HUES6 (cell line): ENCODE data around the gene BCL6B.
"Not testable (repeated sequence)": the region's sequence is repeated elsewhere in the genome, so short reads cannot be mapped to it uniquely, and the experiment has no call there.

Experiments used
- H3K27ac ChIP-seq: 2 replicates; pipeline ENCODE4 v1.7.0; 2013; ENCODE audit warnings: low read depth, mild to moderate bottlenecking, low read length, inconsistent platforms
- H3K27me3 ChIP-seq: 2 replicates; pipeline ENCODE4 v1.6.1; 2013; ENCODE audit warnings: low read length; ENCODE audit not compliant: control insufficient read depth, insufficient read depth
- H3K36me3 ChIP-seq: 2 replicates; pipeline ENCODE4 v1.6.1; 2013; ENCODE audit warnings: low read length; ENCODE audit not compliant: control insufficient read depth, insufficient read depth
- H3K4me1 ChIP-seq: 2 replicates; pipeline ENCODE4 v1.6.1; 2013; ENCODE audit warnings: low read length; ENCODE audit not compliant: control insufficient read depth, insufficient read depth
- H3K4me3 ChIP-seq: 2 replicates; pipeline ENCODE4 v1.5.1; 2013; ENCODE audit warnings: low read depth, low read length
- H3K9ac ChIP-seq: one replicate; pipeline ENCODE4 v1.6.1; 2013; ENCODE audit warnings: mild to moderate bottlenecking, low read length
- H3K9me3 ChIP-seq: 2 replicates; pipeline ENCODE4 v1.6.1; 2013; ENCODE audit warnings: low read depth, low read length; ENCODE audit not compliant: control insufficient read depth, insufficient read depth

Gene BCL6B, protein sequence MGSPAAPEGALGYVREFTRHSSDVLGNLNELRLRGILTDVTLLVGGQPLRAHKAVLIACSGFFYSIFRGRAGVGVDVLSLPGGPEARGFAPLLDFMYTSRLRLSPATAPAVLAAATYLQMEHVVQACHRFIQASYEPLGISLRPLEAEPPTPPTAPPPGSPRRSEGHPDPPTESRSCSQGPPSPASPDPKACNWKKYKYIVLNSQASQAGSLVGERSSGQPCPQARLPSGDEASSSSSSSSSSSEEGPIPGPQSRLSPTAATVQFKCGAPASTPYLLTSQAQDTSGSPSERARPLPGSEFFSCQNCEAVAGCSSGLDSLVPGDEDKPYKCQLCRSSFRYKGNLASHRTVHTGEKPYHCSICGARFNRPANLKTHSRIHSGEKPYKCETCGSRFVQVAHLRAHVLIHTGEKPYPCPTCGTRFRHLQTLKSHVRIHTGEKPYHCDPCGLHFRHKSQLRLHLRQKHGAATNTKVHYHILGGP

DNA sequence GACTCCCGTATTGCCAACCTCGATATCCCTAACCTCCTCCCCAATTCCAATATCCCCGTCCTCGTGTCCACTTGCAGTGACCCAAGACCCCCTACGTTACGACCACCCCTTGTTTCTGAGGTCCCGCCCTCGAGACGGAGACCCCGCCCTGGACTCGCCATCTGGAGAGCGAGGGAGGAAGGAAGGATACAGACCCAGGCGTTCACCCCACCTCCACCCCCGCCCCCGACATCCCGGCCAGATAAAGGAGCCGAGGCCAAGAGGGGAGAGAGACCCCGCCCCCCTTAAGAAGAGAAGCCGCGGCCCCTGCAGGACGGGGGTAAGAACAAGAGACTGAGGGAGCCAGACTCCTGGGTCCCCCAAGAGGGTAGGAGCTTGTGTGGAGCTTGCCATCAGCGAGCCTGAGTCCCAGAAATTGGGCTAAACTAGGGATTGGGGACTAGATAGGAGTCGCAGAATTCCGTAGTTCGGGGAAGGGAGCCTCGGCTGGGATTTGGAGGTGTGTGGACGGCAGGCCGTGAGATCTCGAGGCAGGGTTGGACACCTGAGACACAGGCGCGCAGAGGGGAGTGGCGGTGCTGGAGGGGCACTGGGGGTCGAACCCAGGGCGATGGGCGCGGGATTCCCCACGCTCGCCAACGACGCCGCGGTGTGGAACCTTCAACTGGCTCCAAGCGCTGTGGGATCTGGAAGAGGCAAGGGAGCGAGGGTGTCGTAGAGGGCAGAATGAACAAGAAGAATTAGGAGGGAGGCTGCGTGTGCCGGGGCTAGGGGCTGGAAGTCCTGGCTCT, at the start of gene BCL6B:
TSS of gene BCL6B (plus strand) at position 270 of the 791 bp plus-strand sequence. CDS start 622 bp downstream, outside the sequence.
- peaks cover 22% of the 10 kb centered on the region for H3K4me1 ChIP-seq
- no peak within 1 kb of the TSS for H3K27ac ChIP-seq
- no peaks in the 10 kb centered on the region for H3K9me3 ChIP-seq
- peaks cover 40% of the 10 kb centered on the region for H3K27me3 ChIP-seq
- peak within 1 kb of the TSS; percentile 48 for H3K9ac ChIP-seq
- H3K4me3 ChIP-seq = peak within 1 kb of the TSS; percentile 62
- H3K36me3 ChIP-seq = peaks cover 4% of the 10 kb centered on the region; the same call in 1 of the 2 replicates

DNA sequence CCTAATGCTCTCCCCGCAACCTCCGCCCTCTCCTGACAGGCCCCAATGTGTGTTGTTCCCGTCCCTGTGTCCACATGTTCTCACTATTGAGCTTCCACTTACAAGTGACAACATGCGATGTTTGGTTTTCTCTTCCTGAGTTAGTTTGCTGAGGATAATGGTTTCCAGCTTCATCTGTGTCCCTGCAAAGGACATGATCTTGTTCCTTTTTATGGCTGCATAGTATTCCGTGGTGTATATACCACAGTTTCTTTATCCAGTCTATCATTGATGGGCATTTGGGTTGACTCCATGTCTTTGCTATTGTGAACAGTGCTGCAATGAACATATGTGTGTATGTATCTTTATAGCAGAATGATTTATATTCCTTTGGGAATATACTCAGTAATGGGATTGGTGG, 43.4 kb upstream of the BCL6B start:
- not testable (repeated sequence) for H3K36me3 ChIP-seq, H3K4me3 ChIP-seq, H3K9me3 ChIP-seq, H3K27me3 ChIP-seq, H3K4me1 ChIP-seq, H3K9ac ChIP-seq, H3K27ac ChIP-seq

DNA sequence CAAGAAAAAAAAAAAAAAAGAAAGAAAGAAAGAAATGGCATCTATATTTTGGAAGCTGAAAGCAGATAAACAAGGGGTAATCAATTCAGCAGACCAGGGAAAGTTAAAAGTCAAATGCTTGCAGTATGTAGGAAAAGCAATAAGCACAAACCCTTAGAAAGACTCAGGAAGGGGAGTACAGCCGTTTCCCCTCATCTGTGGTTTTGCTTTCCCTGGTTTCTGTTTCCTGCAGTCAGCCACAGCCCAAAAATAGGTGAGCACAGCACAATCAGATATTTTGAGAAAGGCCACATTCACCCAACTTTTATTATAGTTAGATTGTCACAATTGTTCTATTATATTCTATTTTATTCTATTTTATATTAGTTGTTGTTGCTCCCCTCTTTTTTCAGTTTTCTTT, 41.4 kb upstream of the BCL6B start:
- Histone ChIP-seq H3K36me3 (no peaks in the 10 kb centered on the region), H3K4me3 (no peak overlapping the region), H3K4me1 (peaks cover 4% of the 10 kb centered on the region; the same call in 1 of the 2 replicates), H3K27me3 (no peaks in the 10 kb centered on the region), H3K27ac (no peak overlapping the region), H3K9me3 (no peaks in the 10 kb centered on the region), H3K9ac (no peak overlapping the region)

DNA sequence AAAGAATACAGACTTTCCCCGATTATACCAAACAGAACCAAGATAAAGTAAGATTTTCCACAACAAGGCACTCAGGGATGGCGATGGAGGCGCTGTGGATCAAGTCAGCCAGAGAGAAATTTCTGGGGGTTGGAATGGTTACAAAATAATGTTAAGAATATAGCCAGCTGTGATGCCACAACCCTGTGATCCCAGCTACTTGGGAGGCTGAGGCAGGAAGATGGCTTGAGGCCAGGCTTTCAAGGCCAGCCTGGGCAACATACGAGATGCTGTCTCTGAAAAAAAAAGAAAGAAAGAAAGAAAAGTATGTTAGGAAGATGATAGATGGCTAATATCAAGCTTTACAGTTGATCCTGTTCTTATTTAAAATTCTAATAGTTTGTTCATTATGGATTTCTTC, 37.6 kb upstream of the BCL6B start:
- Histone ChIP-seq H3K9ac (no peak overlapping the region), H3K4me3 (no peak overlapping the region), H3K4me1 (no peaks in the 10 kb centered on the region), H3K9me3 (no peaks in the 10 kb centered on the region), H3K36me3 (no peaks in the 10 kb centered on the region), H3K27ac (no peak overlapping the region), H3K27me3 (no peaks in the 10 kb centered on the region)

DNA sequence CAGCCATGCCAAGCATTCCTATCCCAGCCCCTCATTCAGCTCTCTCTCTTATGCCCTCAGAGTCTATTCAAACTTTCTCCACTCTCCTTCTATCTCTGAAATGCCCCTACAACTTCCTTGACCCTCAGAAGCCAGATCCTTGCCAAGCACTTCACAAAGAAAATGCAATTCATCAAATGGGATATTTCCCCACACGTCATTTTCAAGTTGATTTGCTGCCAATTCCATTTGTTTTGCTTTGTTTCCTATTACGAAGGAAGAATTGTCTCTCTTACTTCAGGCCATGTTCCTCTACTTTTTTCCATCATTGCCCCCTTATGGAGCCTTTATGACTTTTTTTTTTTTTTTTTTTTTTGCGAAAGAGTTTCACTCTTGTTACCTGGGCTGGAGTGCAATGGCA, 36.2 kb upstream of the BCL6B start:
- H3K27ac ChIP-seq = no peak overlapping the region
- H3K4me3 ChIP-seq = no peak overlapping the region
- H3K27me3 ChIP-seq = no peaks in the 10 kb centered on the region
- no peaks in the 10 kb centered on the region for H3K9me3 ChIP-seq
- H3K4me1 ChIP-seq = no peaks in the 10 kb centered on the region
- H3K9ac ChIP-seq = no peak overlapping the region
- H3K36me3 ChIP-seq = no peaks in the 10 kb centered on the region

DNA sequence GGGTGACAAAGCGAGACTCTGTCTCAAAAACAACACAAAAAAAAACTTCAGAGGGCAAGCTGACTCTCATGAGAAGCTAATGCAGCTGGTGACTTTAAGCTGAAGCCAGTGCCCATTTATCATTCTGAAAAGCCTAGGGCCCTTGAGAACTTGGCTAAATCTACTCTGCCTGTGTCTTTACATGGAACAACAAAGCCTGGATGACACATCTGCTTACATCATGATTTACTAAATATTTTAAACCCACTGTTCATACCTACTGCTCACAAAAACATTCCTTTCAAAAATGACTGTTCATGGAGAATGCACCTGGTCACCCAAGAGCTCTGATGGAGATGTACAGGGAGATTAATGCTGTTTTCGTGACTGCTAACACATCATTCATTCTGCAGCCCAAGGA, 33.1 kb upstream of the BCL6B start:
- no peaks in the 10 kb centered on the region for H3K36me3 ChIP-seq

DNA sequence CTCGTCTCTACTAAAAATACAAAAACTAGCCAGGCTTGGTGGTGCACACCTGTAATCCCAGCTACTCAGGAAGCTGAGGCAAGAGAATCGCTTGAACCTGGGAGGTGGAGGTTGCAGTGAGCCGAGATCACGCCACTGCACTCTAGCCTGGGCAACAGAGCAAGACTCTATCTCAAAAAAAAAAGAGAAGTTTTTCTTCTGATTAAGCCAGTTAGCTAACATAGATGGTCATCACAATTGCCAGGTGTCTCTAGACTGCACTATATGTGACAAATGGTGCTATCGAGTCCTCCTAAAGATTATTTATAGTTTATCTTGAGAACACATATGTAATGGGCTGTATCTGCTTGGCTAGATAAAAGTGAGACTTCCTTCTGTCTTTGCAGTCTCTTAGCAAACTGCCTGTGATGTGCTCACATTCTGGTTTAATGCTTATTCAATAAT, 29.2 kb upstream of the BCL6B start:
- H3K9ac ChIP-seq, H3K27ac ChIP-seq: not testable (repeated sequence)

More for the DNA sequence above, 33.1 kb upstream of the BCL6B start:
- H3K4me1 ChIP-seq = no peaks in the 10 kb centered on the region; the same call in 1 of the 2 replicates
- H3K9ac ChIP-seq = no peak overlapping the region
- peaks cover 11% of the 10 kb centered on the region for H3K27me3 ChIP-seq
- H3K4me3 ChIP-seq = no peak overlapping the region
- no peak overlapping the region for H3K27ac ChIP-seq
- no peaks in the 10 kb centered on the region for H3K9me3 ChIP-seq

DNA sequence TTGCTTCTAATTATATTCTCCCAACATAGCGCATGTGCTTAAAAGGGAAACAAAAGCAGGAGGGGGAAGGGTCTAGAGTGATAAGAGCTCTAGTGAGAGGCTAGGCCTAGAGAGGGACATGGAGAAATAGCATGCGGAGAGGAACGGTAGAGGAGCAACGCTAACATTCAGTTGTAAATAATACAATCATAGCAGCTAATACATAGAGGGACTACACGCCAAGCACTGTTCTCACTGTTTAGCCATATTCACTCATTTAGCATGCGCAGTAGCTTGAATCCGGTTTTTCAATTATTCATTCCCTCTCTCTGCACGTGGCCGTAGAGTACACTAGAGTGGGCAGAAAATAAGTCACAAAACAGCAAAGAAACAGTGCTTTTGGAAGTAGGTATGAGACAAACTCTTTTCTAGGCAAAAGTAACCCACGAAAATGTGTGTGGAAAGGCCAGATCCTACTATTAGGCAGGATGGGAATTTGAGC, 28.7 kb upstream of the BCL6B start:
- Histone ChIP-seq H3K36me3 (peaks cover under 1% of the 10 kb centered on the region), H3K27me3 (peaks cover 36% of the 10 kb centered on the region), H3K27ac (no peak overlapping the region), H3K4me3 (no peak overlapping the region), H3K9ac (no peak overlapping the region), H3K4me1 (peaks cover 8% of the 10 kb centered on the region), H3K9me3 (no peaks in the 10 kb centered on the region)

More for the DNA sequence above, 29.2 kb upstream of the BCL6B start:
- not testable (repeated sequence) for H3K4me1 ChIP-seq, H3K9me3 ChIP-seq, H3K36me3 ChIP-seq, H3K4me3 ChIP-seq
- H3K27me3 ChIP-seq = peaks cover 36% of the 10 kb centered on the region

DNA sequence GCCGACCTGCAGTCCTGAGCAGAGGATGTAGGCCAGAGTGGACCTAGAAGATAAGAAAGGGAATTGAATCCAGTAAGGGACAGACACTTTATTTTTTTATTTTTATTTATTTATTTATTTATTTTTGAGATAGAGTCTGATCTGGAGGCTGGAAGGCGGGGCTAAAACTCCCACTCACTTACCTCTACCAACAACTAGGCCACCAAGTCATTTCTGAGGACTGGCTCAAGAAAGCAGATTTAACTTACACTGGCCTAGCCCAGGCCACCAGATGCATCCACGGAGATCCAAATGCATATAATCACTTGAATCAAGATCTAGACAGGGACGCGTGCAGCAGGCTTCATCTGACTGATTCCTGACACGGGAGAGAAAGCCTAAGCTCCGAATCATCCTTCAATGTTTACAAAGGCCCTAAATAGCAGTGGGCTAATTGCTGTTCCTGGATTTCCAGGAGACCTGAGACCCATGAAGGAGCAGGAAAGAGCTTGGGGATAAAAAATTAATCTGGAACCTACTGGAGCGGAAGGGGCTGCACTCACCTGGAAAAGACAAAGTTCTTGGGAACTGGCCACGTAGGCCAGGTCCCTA, 28.1 kb upstream of the BCL6B start:
- Histone ChIP-seq H3K36me3 (peaks cover 3% of the 10 kb centered on the region), H3K27me3 (peaks cover 36% of the 10 kb centered on the region), H3K4me1 (peaks cover 8% of the 10 kb centered on the region), H3K4me3 (peak overlapping the region; percentile 61), H3K9ac (no peak overlapping the region), H3K9me3 (no peaks in the 10 kb centered on the region), H3K27ac (no peak overlapping the region)

DNA sequence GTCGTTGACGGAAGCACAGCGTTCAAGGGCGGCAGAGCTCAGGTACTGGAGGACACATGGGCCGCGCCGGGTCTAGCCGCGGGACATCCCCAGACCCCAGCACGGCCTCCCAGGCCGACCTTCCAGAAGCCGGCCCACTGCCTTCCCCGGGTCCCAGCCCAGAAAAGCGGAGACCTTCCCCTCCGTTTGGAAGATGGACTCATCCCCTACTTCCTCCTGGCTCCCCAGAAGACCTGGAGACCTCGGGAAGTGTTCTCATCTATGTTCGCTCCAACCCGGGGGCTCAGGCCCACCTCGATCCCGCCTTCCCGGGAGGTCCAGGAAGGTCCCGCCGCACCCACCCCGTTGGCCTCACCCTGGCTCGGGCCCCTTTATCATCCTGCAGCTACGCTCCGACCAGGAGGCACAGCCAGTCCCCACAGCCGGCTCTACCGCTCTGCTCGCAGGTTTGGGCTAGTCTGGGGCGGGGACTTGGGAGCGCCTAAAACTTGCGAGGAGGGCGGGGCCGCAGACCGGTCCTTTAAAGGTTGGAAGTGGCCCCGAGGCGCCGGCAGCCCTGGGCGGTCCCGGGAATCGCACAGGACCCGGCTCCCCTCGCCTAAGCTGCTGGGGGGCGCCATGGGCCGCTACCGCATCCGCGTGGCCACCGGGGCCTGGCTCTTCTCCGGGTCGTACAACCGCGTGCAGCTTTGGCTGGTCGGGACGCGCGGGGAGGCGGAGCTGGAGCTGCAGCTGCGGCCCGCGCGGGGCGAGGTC, 27.2 kb upstream of the BCL6B start, which contains the start of gene ALOX12:
TSS of gene ALOX12 (plus strand) at position 550 of the 756 bp plus-strand sequence. CDS start at position 619, 69 bp downstream.
- peaks cover 8% of the 10 kb centered on the region for H3K4me1 ChIP-seq
- H3K9me3 ChIP-seq = no peaks in the 10 kb centered on the region
- H3K27ac ChIP-seq = no peak within 1 kb of the TSS
- peaks cover 36% of the 10 kb centered on the region for H3K27me3 ChIP-seq
- H3K4me3 ChIP-seq = peak within 1 kb of the TSS; percentile 61
- H3K9ac ChIP-seq = peak within 1 kb of the TSS; percentile 46
- H3K36me3 ChIP-seq = peaks cover 3% of the 10 kb centered on the region
